HG03135 (cell line): Measurements from ENCODE around the gene KLHL29.

Source experiments
- ATAC-seq: cut with Tn5 transposase; IDR thresholded peaks from one replicate; pipeline ENCODE4 v1.9.1; 2021; ENCODE audit warnings: mild to moderate bottlenecking, moderate library complexity; ENCODE audit not compliant: unreplicated experiment

Gene KLHL29

DNA sequence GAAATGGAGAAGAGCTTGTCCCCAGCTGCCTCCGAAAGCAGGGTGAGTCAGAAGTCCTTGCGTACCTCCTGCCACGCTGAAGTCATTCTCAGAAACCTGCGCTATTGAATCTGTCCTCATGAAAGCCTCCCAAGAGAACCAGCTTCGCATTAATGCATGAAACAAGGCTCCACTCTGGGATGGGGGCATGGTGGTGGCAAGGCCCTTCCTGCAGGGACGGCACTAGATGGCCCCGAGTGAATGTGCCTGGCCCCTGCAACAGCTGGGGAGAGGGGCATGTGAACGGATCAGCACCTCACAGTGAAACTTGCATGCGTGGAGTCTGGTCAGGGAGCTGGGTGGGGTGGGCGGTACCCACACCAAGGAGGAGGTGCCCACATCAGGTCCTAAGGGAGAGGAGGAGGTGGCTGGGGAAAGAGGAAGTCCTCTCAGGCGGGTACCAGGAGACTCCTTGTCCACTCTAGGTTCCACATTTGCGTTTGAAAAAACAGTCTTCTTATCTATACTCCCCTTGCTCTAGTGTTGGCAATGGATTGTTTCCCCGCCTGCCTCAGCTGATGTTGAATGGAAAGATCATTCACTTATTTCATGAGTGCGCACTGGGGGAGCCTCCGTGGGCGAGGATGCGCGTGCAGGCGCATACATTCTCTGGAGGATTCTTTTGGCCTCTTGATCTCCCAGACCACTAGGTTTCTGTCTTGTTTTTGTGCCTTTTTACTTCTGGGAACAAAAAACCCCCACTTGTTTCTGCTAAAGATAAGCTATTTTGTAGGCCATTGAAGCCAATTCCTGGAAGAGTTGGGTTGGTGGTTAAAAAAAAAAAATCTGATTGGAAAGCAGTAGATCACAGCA, 104.7 kb downstream of the KLHL29 start:
- no peak for ATAC-seq

DNA sequence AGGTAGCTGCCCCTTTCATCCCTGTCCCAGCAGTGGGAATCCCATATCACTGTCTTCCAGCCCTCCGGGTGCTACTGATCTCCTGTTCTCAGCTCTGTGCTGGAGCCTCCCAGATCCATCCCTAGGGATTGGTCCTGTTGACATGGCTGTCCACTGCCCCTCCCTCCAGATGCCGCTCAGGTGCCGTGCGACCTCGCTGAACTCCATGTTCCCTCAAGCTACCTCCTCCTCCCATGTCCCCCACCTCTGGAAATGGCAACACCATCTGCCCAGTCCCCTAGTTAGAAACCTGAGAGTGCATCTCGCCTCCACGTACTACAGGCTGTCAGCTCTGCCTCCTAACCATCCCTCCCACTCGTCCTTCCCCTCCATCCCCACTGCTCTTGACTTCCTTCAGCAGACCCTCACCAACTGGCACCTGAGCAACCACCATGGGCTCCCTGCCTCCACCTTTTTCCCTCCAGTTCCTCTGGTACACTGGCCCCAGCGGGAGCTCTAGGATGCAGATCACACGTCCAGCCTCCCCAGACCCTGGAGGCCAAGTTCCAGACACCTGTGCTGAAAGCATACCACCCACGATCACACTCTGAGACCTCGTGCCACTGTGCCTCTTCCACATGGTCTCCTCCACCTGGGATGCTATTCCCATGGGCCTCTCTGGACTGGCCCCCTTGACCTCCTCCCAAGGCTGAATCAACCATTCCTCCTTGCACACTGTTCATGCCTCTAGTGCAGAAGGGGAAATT, 106.8 kb downstream of the KLHL29 start:
- ATAC-seq, result no peak

GRCh38 chr2:23492337-23492675, 107.3 kb downstream of the KLHL29 start:
- ATAC-seq, result no peak

- no peak for ATAC-seq
Observed at GRCh38 chr2:23492921-23493320, 107.9 kb downstream of the KLHL29 start.

DNA sequence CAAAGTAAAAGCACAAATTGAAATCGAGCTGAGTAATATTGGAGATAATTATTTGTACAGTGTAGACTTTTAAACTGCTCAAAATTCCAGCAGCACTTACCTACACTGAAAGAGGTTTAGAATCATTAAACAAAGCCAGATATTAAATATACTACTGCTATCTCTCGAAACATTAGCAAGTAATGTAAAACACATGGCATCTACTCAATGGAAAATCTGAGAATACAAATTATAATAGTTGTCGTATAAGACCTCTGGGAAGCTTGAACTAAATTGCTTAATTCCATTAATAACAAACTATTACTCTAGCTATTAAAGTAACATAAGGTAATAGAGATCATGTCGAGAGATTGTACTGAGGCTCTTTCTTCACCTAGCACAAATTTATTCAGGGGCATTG, 108.9 kb downstream of the KLHL29 start:
- no peak for ATAC-seq

- ATAC-seq, result no peak
Observed at GRCh38 chr2:23494286-23494685, 109.3 kb downstream of the KLHL29 start.

DNA sequence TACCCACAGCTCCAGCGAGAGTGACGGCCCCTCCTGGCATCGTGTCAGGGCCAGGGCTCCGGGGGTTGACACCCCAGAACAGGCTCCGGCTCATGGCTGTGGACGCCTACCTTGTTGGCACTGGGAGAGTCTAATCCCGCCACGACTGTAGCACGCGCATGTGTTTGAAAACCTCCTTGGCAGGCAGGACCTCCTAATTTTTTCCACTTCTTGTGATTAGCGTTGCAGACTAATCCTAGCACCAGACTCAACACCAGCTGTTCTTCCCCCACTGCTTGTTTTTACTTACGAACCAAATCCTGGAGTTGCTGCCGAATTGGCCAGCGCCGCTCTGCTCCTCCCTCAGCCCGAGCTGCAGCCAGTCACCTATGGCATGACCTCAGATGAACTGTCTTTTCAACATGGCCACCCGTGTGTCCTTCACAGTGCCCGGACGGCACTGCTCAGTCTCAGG, 110.7 kb downstream of the KLHL29 start:
- no peak for ATAC-seq

DNA sequence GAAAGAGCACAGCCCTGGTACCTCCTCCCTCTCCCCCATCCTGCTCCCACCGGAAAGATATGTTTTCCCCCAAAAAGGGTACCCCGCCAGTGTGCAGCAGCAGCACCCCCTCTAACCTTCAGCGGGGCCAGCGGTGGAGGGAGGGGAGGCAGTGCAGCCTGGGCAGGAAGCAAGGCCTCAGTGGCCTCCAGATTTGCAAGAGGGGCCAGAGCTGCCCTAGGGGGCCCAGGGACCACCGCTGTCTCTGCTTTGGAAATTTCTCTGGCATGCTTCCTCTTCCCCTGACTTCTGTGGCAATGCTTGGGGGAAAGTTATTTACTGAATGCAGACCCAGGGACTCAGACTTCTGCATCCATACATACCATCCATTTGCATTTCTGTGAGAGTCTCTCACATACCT, 111.5 kb downstream of the KLHL29 start:
- ATAC-seq, result no peak

DNA sequence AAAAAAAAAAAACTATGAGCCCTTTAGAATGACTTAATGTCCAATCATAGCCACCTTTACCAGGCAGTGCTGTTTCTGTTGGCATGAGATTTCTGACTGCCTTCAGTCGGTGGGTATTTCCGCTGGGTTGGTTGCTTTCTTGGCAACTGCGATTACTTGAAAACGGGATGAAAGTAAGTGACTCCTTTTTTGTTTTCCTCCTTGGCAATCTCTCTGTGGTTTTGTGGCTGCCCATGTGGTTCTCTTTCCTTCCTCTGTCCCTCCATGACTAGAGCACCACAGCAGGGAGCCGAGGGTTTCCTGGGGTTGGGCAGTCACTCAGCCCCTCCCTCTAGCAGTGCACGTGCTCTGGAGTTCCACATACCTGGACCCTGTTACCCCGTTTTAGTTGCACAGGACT, 112.1 kb downstream of the KLHL29 start:
- ATAC-seq, result no peak

DNA sequence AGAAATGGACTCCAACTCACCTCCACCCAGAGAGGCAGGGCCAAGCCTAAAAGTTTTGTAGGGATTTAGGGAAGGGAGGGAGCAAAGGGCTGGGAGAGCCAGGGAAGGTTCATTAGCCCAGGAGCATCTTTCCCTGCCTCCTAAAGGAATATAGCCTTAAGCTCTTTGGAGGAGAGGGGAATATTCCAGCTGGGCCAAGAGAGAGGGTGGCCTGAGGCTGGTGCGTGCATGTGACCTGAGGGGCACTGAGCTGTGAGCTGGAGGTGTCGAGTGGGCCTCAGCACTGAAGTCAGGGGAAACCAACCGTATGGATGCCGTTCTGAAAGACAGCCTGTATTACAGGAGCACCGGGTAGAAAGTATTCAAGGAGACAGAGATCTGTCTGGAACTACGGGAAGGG, 112.6 kb downstream of the KLHL29 start:
- no peak for ATAC-seq

DNA sequence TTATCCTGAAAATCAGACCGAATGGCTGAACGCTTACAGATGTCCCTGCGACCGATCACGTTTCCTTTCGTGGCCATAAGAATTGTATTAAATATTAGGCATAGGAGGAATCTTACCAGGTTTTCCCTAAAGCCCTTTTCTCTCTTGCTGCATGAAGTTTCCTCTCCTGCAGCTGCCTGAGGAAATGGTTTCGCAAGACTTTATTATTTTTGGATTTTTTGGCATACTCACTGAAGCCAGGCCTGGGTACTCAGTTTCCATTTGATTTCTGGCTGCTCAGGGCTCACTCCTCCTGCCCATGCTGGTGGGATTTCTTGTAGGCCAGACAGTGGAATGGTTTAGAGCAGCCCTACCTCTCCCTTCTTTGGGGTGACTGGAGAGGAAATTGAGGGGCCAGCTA, 114.0 kb downstream of the KLHL29 start:
- ATAC-seq, result no peak

GRCh38 chr2:23499439-23499838, 114.5 kb downstream of the KLHL29 start:
- no peak for ATAC-seq

- no peak for ATAC-seq
Observed at GRCh38 chr2:23500836-23501235, 115.9 kb downstream of the KLHL29 start.

DNA sequence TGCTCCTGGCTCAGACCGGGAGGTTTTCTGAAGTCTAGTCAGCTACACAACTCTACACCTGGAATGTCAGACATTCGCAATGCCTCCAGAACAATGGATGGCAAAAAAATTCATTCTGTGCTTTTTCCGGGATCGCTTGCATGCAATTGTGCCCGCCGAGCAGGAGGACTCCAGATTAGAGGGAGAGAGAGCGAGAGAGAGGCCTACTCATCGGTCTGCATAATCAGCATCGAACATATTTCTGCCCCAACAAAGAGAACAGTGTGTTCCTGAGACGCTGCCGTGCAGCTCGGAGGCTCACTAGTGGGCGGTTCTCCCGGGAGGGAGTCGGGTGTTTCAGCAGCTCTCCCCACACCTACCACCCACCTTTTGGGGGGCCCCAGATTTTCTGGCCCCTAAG, 117.1 kb downstream of the KLHL29 start:
- ATAC-seq, result no peak

- no peak for ATAC-seq
Observed at GRCh38 chr2:23503097-23503496, 118.1 kb downstream of the KLHL29 start.

- no peak for ATAC-seq
Observed at GRCh38 chr2:23503682-23504081, 118.7 kb downstream of the KLHL29 start.

- no peak for ATAC-seq
Observed at GRCh38 chr2:23504591-23504990, 119.6 kb downstream of the KLHL29 start.

DNA sequence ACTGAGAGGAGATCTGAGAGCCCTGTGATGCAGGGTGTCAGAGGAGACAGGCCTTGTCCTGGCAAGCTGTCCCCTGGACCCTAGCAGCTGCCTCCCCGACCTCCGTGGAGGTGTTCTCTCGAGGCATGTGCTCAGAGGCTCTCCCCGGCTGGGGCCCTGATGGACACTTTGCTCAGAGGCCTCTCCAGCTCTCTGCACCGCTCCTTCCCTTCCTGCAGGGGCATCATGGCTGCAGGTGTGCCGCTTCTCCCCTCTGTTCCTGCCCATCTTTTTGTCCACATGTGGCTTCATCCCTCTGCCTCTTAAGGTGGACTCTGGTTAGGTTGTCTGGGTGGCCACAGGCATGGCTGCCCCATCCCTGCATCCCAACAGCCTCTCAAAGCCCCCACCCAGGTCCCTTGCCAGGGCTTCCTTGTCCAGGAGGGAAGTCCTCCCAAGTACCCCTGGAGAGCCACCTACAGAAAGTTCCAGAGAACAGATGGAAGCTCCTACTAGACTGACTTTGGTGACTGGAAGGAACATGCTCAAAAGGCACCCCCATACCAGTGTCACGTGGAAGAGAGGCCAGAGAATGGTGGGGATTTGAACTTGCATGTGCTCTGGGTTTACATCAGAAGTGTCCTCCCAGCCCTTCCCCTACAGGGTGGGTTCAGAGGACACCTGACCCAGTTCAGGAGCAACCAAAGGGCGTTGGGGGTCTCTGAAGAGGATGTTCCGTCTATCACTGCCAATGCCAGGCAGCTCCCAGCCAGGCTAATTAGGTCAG, 120.4 kb downstream of the KLHL29 start:
- ATAC-seq, result no peak

DNA sequence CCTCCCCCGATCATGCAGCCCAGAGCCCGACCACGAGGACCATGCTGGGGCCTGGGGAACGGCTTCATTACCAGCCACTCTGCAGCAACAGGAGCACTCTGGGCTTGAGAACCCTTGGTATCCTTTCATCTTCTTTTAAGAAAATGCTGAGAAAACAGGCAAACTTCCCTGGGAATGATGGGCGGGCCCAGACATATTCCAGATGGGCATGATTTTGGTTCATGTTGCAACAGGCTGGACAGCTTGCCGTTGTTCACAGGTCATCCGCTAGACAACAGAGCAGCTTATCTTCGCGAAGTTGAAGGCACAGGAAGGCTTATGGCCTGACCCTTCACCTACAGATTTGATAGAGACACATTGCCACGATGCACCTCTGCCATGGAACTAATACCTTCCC, 121.0 kb downstream of the KLHL29 start:
- ATAC-seq, result no peak

- ATAC-seq, result no peak
Observed at GRCh38 chr2:23506531-23507266, 121.7 kb downstream of the KLHL29 start.
